DMS 273 treated with DMSO at 0.1 percent for 48 hours (cell line): ENCODE results near the gene METTL25B.

Experiments used
- DNase-seq: peaks from one replicate; lab custom pipeline; 2025; lab: John Stamatoyannopoulos, UW

METTL25B gene

GRCh38 chr1:156726549-156727226 lies 1.6 kb upstream of the METTL25B start:
- peak; percentile 56 for DNase-seq

GRCh38 chr1:156727492-156727891 lies 777 bp upstream of the METTL25B start:
- no peak for DNase-seq

GRCh38 chr1:156728599-156729462 lies 562 bp downstream of the METTL25B start, which contains the start of gene ISG20L2:
Gene ISG20L2, minus strand, starts transcription at chr1:156728766. Its CDS starts 1,114 bp downstream, at chr1:156727652.
- DNase-seq = peak; percentile 93

GRCh38 chr1:156733989-156734584 lies 5.8 kb downstream of the METTL25B start:
- DNase-seq = no peak

- no peak for DNase-seq
These were observed 10.1 kb downstream of the METTL25B start for GRCh38 chr1:156738407-156738806.

- no peak for DNase-seq
These were observed 10.6 kb downstream of the METTL25B start for GRCh38 chr1:156738916-156739315.

GRCh38 chr1:156740237-156740740 lies 12.0 kb downstream of the METTL25B start:
- no peak for DNase-seq

GRCh38 chr1:156740741-156741480 lies 12.6 kb downstream of the METTL25B start, which contains the start of gene MRPL24:
Gene MRPL24, minus strand, starts transcription at chr1:156741088. Its CDS starts 2,384 bp downstream, at chr1:156738704.
- peak; percentile 100 for DNase-seq

GRCh38 chr1:156741481-156741983 lies 13.3 kb downstream of the METTL25B start:
- DNase-seq = no peak

GRCh38 chr1:156742017-156742416 lies 13.7 kb downstream of the METTL25B start:
- no peak for DNase-seq

GRCh38 chr1:156742801-156743200 lies 14.5 kb downstream of the METTL25B start:
- no peak for DNase-seq

- no peak for DNase-seq
These were observed 15.4 kb downstream of the METTL25B start for GRCh38 chr1:156743367-156744302.

GRCh38 chr1:156744344-156744743 lies 16.1 kb downstream of the METTL25B start:
- DNase-seq = no peak

GRCh38 chr1:156744786-156745419 lies 16.6 kb downstream of the METTL25B start:
- no peak for DNase-seq

GRCh38 chr1:156745881-156746280 lies 17.6 kb downstream of the METTL25B start:
- no peak for DNase-seq

- no peak for DNase-seq
These were observed 18.1 kb downstream of the METTL25B start for GRCh38 chr1:156746406-156746727.

- DNase-seq = no peak
These were observed 18.7 kb downstream of the METTL25B start for GRCh38 chr1:156746728-156747631.

- DNase-seq = no peak
These were observed 19.7 kb downstream of the METTL25B start for GRCh38 chr1:156747742-156748669.
